ENCODE data around the gene PCCA. TPM values are rescaled to one million over a fixed set of nuclear protein-coding genes. Genes with fewer than 3 reads are reported as not detected.

PCCA gene
- total RNA-seq, 1 donor from 2014 or later: 229 TPM

- H3K4me3 ChIP-seq (ENCODE audit: low read length in 3 of 3): no peak overlapping the region
- no peaks in the 10 kb centered on the region for H3K36me3 ChIP-seq (ENCODE audit: control insufficient read depth in 3 of 3, insufficient read depth in 3 of 3, low read length in 3 of 3)
- no peak overlapping the region for H3K27ac ChIP-seq (ENCODE audit: low read depth, low read length)
- H3K9ac ChIP-seq (ENCODE audit: low read depth in 1 of 3, low read length in 3 of 3): no peak overlapping the region
- H3K9me3 ChIP-seq (ENCODE audit: control insufficient read depth in 3 of 3, low read length in 3 of 3): no peaks in the 10 kb centered on the region
- H3K4me1 ChIP-seq (ENCODE audit: control insufficient read depth in 3 of 3, insufficient read depth in 3 of 3, low read length in 3 of 3): peaks cover 0 to 9% (median 7%) of the 10 kb centered on the region in 3 donors
- H3K27me3 ChIP-seq (ENCODE audit: control insufficient read depth in 3 of 3, insufficient read depth in 3 of 3, low read length in 3 of 3): no peaks in the 10 kb centered on the region
Observed at GRCh38 chr13:100229603-100230002, 140.7 kb downstream of the PCCA start.

GRCh38 chr13:100230769-100231149, 141.9 kb downstream of the PCCA start:
- H3K4me1 ChIP-seq (ENCODE audit: control insufficient read depth in 3 of 3, insufficient read depth in 3 of 3, low read length in 3 of 3): peaks cover 0 to 12% (median 7%) of the 10 kb centered on the region in 3 donors
- no peaks in the 10 kb centered on the region for H3K36me3 ChIP-seq (ENCODE audit: control insufficient read depth in 3 of 3, insufficient read depth in 3 of 3, low read length in 3 of 3)
- no peaks in the 10 kb centered on the region for H3K9me3 ChIP-seq (ENCODE audit: control insufficient read depth in 3 of 3, low read length in 3 of 3)
- no peak overlapping the region for H3K27ac ChIP-seq (ENCODE audit: low read depth, low read length)
- no peak overlapping the region for H3K9ac ChIP-seq (ENCODE audit: low read depth in 1 of 3, low read length in 3 of 3)
- H3K4me3 ChIP-seq (ENCODE audit: low read length in 3 of 3): no peak overlapping the region
- no peaks in the 10 kb centered on the region for H3K27me3 ChIP-seq (ENCODE audit: control insufficient read depth in 3 of 3, insufficient read depth in 3 of 3, low read length in 3 of 3)

GRCh38 chr13:100231176-100231575, 142.3 kb downstream of the PCCA start:
- Histone ChIP-seq H3K27ac (ENCODE audit: low read depth, low read length) (no peak overlapping the region), H3K9ac (ENCODE audit: low read depth in 1 of 3, low read length in 3 of 3) (no peak overlapping the region), H3K4me3 (ENCODE audit: low read length in 3 of 3) (no peak overlapping the region), H3K9me3 (ENCODE audit: control insufficient read depth in 3 of 3, low read length in 3 of 3) (no peaks in the 10 kb centered on the region), H3K36me3 (ENCODE audit: control insufficient read depth in 3 of 3, insufficient read depth in 3 of 3, low read length in 3 of 3) (no peaks in the 10 kb centered on the region), H3K4me1 (ENCODE audit: control insufficient read depth in 3 of 3, insufficient read depth in 3 of 3, low read length in 3 of 3) (peaks cover 0 to 12% (median 7%) of the 10 kb centered on the region in 3 donors), H3K27me3 (ENCODE audit: control insufficient read depth in 3 of 3, insufficient read depth in 3 of 3, low read length in 3 of 3) (no peaks in the 10 kb centered on the region)

- Histone ChIP-seq H3K36me3 (ENCODE audit: control insufficient read depth in 3 of 3, insufficient read depth in 3 of 3, low read length in 3 of 3) (peaks cover 0 to 2% (median 0%) of the 10 kb centered on the region in 3 donors), H3K9me3 (ENCODE audit: control insufficient read depth in 3 of 3, low read length in 3 of 3) (no peaks in the 10 kb centered on the region), H3K4me3 (ENCODE audit: low read length in 3 of 3) (no peak overlapping the region), H3K4me1 (ENCODE audit: control insufficient read depth in 3 of 3, insufficient read depth in 3 of 3, low read length in 3 of 3) (peaks cover 0 to 12% (median 7%) of the 10 kb centered on the region in 3 donors), H3K27me3 (ENCODE audit: control insufficient read depth in 3 of 3, insufficient read depth in 3 of 3, low read length in 3 of 3) (no peaks in the 10 kb centered on the region), H3K27ac (ENCODE audit: low read depth, low read length) (no peak overlapping the region), H3K9ac (ENCODE audit: low read depth in 1 of 3, low read length in 3 of 3) (no peak overlapping the region)
Observed at GRCh38 chr13:100234006-100234405, 145.1 kb downstream of the PCCA start.

- Histone ChIP-seq H3K9ac (ENCODE audit: low read depth in 1 of 3, low read length in 3 of 3) (no peak overlapping the region), H3K27ac (ENCODE audit: low read depth, low read length) (no peak overlapping the region), H3K36me3 (ENCODE audit: control insufficient read depth in 3 of 3, insufficient read depth in 3 of 3, low read length in 3 of 3) (peaks cover 0 to 2% (median 0%) of the 10 kb centered on the region in 3 donors)
Observed at GRCh38 chr13:100234524-100235136, 145.7 kb downstream of the PCCA start.

GRCh38 chr13:100235311-100235901, 146.5 kb downstream of the PCCA start:
- H3K27ac ChIP-seq (ENCODE audit: low read depth, low read length): no peak overlapping the region
- no peak overlapping the region for H3K4me3 ChIP-seq (ENCODE audit: low read length in 3 of 3)
- H3K9ac ChIP-seq (ENCODE audit: low read depth in 1 of 3, low read length in 3 of 3): no peak overlapping the region
- no peaks in the 10 kb centered on the region for H3K27me3 ChIP-seq (ENCODE audit: control insufficient read depth in 3 of 3, insufficient read depth in 3 of 3, low read length in 3 of 3)
- H3K36me3 ChIP-seq (ENCODE audit: control insufficient read depth in 3 of 3, insufficient read depth in 3 of 3, low read length in 3 of 3): peaks cover 0 to 2% (median 0%) of the 10 kb centered on the region in 3 donors
- peaks cover 0 to 12% (median 7%) of the 10 kb centered on the region in 3 donors for H3K4me1 ChIP-seq (ENCODE audit: control insufficient read depth in 3 of 3, insufficient read depth in 3 of 3, low read length in 3 of 3)
- H3K9me3 ChIP-seq (ENCODE audit: control insufficient read depth in 3 of 3, low read length in 3 of 3): no peaks in the 10 kb centered on the region

More at GRCh38 chr13:100234524-100235136, 145.7 kb downstream of the PCCA start:
- Histone ChIP-seq H3K27me3 (ENCODE audit: control insufficient read depth in 3 of 3, insufficient read depth in 3 of 3, low read length in 3 of 3) (no peaks in the 10 kb centered on the region), H3K4me3 (ENCODE audit: low read length in 3 of 3) (no peak overlapping the region), H3K9me3 (ENCODE audit: control insufficient read depth in 3 of 3, low read length in 3 of 3) (no peaks in the 10 kb centered on the region), H3K4me1 (ENCODE audit: control insufficient read depth in 3 of 3, insufficient read depth in 3 of 3, low read length in 3 of 3) (peaks cover 0 to 12% (median 7%) of the 10 kb centered on the region in 3 donors)

GRCh38 chr13:100240109-100240779, 151.4 kb downstream of the PCCA start:
- H3K4me1 ChIP-seq (ENCODE audit: control insufficient read depth in 3 of 3, insufficient read depth in 3 of 3, low read length in 3 of 3): no peaks in the 10 kb centered on the region
- no peaks in the 10 kb centered on the region for H3K27me3 ChIP-seq (ENCODE audit: control insufficient read depth in 3 of 3, insufficient read depth in 3 of 3, low read length in 3 of 3)
- no peak overlapping the region for H3K27ac ChIP-seq (ENCODE audit: low read depth, low read length)
- H3K4me3 ChIP-seq (ENCODE audit: low read length in 3 of 3): no peak overlapping the region
- no peaks in the 10 kb centered on the region for H3K9me3 ChIP-seq (ENCODE audit: control insufficient read depth in 3 of 3, low read length in 3 of 3)
- H3K36me3 ChIP-seq (ENCODE audit: control insufficient read depth in 3 of 3, insufficient read depth in 3 of 3, low read length in 3 of 3): peaks cover 0 to 2% (median 0%) of the 10 kb centered on the region in 3 donors
- no peak overlapping the region for H3K9ac ChIP-seq (ENCODE audit: low read depth in 1 of 3, low read length in 3 of 3)

GRCh38 chr13:100244431-100244830, 155.5 kb downstream of the PCCA start:
- Histone ChIP-seq H3K9me3 (ENCODE audit: control insufficient read depth in 3 of 3, low read length in 3 of 3) (peaks cover 0 to 3% (median 0%) of the 10 kb centered on the region in 3 donors), H3K4me3 (ENCODE audit: low read length in 3 of 3) (no peak overlapping the region), H3K27me3 (ENCODE audit: control insufficient read depth in 3 of 3, insufficient read depth in 3 of 3, low read length in 3 of 3) (no peaks in the 10 kb centered on the region), H3K27ac (ENCODE audit: low read depth, low read length) (no peak overlapping the region), H3K4me1 (ENCODE audit: control insufficient read depth in 3 of 3, insufficient read depth in 3 of 3, low read length in 3 of 3) (no peaks in the 10 kb centered on the region), H3K36me3 (ENCODE audit: control insufficient read depth in 3 of 3, insufficient read depth in 3 of 3, low read length in 3 of 3) (no peaks in the 10 kb centered on the region), H3K9ac (ENCODE audit: low read depth in 1 of 3, low read length in 3 of 3) (no peak overlapping the region)

- Histone ChIP-seq H3K4me3 (ENCODE audit: low read length in 3 of 3) (no peak overlapping the region), H3K9me3 (ENCODE audit: control insufficient read depth in 3 of 3, low read length in 3 of 3) (peaks cover 0 to 3% (median 0%) of the 10 kb centered on the region in 3 donors), H3K36me3 (ENCODE audit: control insufficient read depth in 3 of 3, insufficient read depth in 3 of 3, low read length in 3 of 3) (no peaks in the 10 kb centered on the region), H3K9ac (ENCODE audit: low read depth in 1 of 3, low read length in 3 of 3) (no peak overlapping the region), H3K4me1 (ENCODE audit: control insufficient read depth in 3 of 3, insufficient read depth in 3 of 3, low read length in 3 of 3) (no peaks in the 10 kb centered on the region), H3K27ac (ENCODE audit: low read depth, low read length) (no peak overlapping the region), H3K27me3 (ENCODE audit: control insufficient read depth in 3 of 3, insufficient read depth in 3 of 3, low read length in 3 of 3) (no peaks in the 10 kb centered on the region)
Observed at GRCh38 chr13:100245104-100245503, 156.2 kb downstream of the PCCA start.

GRCh38 chr13:100247937-100248336, 159.0 kb downstream of the PCCA start:
- H3K27me3 ChIP-seq (ENCODE audit: control insufficient read depth in 3 of 3, insufficient read depth in 3 of 3, low read length in 3 of 3): no peaks in the 10 kb centered on the region
- no peaks in the 10 kb centered on the region for H3K36me3 ChIP-seq (ENCODE audit: control insufficient read depth in 3 of 3, insufficient read depth in 3 of 3, low read length in 3 of 3)
- H3K9me3 ChIP-seq (ENCODE audit: control insufficient read depth in 3 of 3, low read length in 3 of 3): peaks cover 0 to 3% (median 0%) of the 10 kb centered on the region in 3 donors
- no peaks in the 10 kb centered on the region for H3K4me1 ChIP-seq (ENCODE audit: control insufficient read depth in 3 of 3, insufficient read depth in 3 of 3, low read length in 3 of 3)
- H3K4me3 ChIP-seq (ENCODE audit: low read length in 3 of 3): no peak overlapping the region
- H3K27ac ChIP-seq (ENCODE audit: low read depth, low read length): no peak overlapping the region
- no peak overlapping the region for H3K9ac ChIP-seq (ENCODE audit: low read depth in 1 of 3, low read length in 3 of 3)
